Fibroblast of upper back skin (primary cell): ENCODE data around the gene GMCL2.
"Not testable (repeated sequence)": the region's sequence is repeated elsewhere in the genome, so short reads cannot be mapped to it uniquely, and the experiment has no call there.

Source experiments
- DNase-seq: peaks from one replicate; pipeline ENCODE4 v3.0.0-alpha.2; 2013

The GMCL2 gene

DNA sequence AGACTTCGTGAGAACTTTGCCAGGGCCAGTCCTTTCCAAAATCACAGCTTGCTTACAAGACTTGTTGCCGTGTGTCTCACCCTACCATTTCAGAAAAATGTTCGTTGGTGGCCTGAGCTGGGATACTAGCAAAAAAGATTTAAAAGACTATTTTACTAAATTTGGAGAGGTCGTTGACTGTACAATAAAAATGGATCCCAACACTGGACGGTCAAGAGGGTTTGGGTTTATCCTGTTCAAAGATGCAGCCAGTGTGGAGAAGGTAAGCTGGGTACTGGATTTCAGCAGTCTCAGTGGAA is 18.5 kb upstream of the GMCL2 start:
- no peak for DNase-seq

- peak; percentile 67 for DNase-seq
Observed at GRCh38 chr5:178204935-178205748, 18.0 kb upstream of the GMCL2 start.

DNA sequence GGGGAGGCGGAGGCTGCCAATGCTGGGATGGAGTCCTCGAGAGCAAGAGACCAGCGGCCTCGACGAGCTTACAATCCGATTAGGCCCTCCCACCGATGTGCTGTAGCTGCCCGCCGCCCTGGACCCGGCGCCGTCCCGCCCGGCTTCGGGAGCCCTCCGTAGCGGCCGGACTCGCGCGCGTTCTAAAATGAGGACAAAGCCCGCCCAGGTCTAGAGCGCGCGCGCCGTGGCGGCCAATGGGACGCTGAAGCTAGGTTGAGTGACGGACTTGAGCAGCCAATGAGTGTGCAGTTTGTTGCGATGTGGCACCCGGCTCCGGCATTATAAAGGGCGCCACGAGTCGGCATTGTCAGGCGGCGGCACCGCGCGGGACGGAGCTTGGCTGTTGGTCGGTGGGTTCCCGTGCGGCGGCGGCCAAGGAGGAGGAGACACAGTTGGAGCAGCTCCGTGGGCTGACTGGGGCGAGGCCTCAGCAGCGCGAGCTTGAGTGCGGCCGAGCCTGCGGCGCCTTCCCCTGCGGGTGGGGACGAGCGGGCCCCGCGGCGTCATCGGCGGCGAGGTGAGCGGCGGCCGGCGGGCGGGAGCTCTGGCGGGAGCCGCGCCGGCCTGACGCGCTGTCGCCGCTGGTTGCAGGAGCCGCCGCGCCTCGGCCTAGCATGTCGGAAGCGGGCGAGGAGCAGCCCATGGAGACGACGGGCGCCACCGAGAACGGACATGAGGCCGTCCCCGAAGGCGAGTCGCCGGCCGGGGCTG is 17.2 kb upstream of the GMCL2 start, which contains the start of gene HNRNPAB:
Gene HNRNPAB (plus strand): TSS at position 352 of the 753 bp plus-strand sequence. CDS start 305 bp downstream, at position 657.
- DNase-seq = peak; percentile 96

DNA sequence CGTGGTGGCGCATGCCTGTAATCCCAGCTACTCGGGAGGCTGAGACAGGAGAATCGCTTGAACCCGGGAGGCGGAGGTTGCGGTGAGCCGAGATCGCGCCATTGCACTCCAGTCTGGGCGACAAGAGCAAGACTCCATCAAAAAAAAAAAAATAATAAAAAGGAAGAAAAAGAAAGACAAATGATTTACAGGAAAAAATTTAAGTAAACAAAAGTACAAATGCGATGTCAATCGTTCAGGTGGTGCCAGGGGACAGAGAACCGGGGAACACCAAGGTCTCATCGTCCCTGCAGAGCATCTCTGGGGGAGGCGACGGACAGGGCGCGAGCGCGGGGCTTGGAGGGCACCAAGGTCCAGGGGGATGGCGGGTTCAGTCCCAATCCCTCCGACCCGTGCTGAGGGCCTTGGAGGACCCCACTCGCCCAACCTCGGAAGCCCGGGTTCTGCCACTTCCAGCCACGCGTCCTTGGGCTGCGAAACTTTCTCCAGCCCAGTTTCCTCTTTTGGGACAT is 16.6 kb upstream of the GMCL2 start:
- DNase-seq = no peak

DNA sequence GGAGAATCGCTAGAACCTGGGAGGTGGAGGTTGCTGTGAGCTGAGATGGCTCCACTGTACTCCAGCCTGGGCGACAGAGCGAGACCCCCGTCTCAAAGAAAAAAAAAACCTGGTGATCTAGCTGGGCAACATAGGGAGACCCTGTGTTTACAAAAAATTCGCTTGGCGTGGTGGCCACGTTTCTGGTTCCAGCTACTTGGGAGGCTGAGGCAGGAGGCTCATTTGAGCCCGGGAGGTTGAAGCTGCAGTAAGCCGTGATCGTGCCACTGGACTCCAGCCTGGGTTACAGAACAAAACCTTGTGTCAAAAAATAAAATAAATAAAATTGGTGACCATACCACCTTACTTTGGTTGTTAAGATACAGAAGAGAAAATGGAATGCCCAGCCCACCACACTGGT is 15.4 kb upstream of the GMCL2 start:
- no peak for DNase-seq

- no peak for DNase-seq
Observed at GRCh38 chr5:178201927-178202235, 14.7 kb upstream of the GMCL2 start.

- DNase-seq = peak; percentile 33
Observed at GRCh38 chr5:178201221-178201926, 14.2 kb upstream of the GMCL2 start.

DNA sequence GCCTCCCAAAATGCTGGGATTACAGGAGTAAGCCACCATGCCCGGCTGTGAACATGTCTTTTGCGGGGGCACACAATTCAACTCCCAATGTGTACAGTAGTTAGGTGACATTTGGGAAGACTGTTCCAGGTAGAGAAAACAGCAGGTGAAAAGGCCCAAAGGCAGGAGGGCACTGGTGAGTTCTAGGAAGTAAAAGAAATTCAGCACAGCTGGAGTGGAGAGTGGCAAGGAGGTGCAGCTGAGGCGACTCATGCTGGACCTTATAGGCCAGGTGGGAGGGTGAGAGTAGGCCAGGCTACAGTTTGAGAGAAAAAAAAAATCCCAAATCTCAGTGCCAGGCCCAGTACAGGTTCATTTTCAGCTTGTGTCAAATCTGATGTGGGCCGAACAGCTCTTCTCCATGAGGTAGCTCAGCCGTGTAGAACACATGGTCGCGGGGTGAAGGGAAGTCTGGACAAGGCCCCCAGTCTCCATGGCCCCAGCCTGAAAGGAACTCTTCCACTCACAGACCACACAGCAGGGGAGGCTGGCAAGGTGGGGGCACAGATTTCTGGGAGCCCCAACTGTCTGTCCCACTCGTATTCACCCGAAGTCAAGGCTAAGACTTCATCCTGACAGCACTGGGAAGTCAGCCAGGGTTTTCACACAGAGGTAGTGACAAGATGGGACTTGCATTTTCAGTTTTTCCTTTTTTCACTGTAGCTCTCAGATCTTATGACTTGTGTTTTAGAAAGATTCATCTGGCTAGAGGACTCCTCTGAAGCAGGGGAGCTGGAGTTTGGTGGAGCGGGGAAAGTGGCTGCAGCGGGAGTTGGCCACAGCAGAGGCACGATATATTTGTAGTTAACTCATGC is 12.6 kb upstream of the GMCL2 start:
- no peak for DNase-seq

GRCh38 chr5:178198706-178199105 is 11.5 kb upstream of the GMCL2 start:
- no peak for DNase-seq

GRCh38 chr5:178198151-178198550 is 11.0 kb upstream of the GMCL2 start:
- not testable (repeated sequence) for DNase-seq

GRCh38 chr5:178196986-178197385 is 9.8 kb upstream of the GMCL2 start:
- DNase-seq = no peak

DNA sequence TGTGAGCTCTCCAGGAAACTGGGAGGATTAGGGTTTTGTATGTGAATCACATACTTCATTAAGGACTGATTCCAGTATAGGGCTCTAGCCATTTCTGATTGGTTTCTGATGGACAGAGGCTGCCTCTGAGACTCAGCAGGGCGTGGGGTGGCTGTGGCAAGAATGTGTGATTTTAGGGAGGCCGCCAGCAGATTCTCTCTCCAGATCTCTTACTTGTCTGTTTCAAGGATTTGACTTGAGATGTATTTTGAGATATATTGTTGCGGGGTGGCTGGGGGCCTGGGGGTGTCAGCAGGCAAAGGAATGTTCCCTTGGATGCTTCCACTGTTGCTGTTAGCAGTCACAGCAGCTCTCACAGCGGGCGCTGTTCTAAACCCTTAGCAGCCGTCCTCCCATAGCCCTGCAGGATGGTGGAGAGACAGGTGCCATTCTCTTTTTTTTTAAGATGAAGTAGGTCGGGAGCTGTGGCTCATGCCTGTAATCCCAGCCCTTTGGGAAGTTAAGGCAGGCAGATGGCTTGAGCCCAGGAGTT is 9.2 kb upstream of the GMCL2 start:
- DNase-seq = no peak

DNA sequence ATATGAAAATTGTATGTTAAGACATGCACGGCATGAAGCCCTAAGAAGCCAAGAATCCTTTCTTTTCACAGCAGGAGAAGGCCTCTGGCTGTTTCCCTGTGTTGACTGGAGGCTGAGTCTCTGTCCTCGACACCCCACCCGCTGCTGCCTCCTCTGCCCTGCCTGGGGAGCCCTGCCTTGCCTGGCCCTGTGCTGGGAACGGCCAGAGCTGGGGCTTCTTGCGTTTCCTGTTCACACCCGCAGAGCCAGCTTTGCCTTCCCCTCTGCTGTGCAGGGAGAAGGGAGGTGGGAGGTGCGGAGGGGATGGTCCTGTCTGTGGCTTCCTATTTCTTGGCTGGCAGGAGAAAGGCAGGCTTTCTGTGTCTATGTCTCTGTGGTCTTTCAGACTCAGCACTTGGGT is 6.9 kb upstream of the GMCL2 start:
- DNase-seq = no peak

DNA sequence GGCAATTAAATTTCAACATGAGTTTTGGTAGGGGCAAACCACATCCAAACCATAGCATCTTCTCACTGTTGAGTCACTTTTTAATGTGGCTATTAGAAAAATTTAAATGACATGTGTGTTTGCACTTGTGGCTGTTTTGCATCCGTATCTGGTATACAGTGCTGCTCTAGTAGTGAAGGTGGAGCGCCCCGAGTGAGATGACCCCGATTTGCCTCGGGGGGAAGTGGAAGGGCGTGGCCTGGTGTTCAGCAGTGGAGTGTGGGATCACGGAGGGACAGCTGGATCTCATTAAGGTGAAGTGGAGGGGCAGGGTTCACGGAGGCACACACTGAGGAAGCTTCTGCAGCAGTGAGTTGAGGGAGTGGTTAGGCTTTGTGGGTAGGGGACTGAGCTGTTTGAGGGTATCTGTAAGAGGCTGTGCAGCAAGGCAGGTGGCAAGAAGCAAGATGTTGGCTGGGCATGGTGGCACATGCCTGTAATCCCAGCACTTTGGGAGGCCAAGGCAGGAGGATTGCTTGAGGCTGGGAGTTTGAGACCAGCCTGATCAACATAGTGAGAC is 6.2 kb upstream of the GMCL2 start:
- DNase-seq = no peak

DNA sequence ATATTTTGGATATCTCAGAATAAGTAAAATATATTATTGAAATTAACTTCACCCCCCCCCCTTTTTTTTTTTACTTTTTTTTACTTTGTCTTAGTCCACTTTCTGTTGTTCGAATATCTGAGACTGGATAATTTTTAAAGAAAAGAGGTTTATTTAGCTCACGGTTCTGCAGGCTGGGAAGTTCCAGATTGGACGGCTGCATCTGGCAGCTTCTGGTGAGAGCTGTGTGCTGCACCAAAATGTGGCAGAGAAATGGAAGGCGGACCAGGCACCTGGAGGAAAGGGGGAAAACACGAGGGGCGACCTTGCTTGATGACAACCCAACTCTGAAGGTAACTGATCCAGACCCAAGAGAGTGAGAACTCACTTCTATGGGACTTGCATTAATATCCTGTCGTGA is 5.6 kb upstream of the GMCL2 start:
- DNase-seq = no peak

DNA sequence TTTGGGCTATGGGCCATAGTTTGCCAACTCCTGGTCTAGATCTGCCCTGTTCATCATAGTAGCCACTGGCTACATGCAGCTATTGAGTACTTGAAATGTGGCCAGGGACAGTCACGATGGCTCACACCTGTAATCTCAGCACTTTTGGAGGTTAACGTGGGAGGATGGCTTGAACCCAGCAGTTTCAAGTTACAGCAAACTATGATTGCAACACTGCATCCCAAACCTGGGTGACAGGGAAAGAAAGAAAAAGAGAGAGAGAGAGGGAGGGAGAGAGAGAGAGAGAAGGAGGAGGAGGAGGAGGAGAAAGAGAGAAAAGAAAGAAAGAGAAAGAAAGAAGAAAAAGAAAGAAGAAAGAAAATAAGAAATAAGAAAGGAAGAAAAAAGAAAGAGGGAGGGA is 5.1 kb upstream of the GMCL2 start:
- DNase-seq = no peak

GRCh38 chr5:178191661-178192060 is 4.5 kb upstream of the GMCL2 start:
- no peak for DNase-seq

- no peak for DNase-seq
Observed at GRCh38 chr5:178189433-178189832, 2.3 kb upstream of the GMCL2 start.

DNA sequence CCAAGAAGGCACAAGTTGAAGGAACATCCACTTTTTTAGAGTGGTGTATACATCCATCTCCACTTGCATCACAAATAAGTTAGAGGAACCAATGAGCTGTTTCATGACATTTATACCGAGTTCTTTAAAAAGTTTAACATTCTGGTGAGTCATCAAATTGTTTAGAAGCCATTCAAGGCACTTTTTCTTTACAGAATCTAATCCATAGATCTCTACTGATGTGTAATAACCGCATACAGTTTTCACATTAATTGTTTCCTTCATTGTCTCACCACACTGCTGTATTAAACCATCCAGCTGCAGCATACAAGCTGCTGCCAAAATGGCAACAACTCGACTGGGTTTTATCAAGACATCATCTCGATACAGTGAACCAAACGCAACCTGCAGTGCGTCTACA is 744 bp downstream of the GMCL2 start:
- peak; percentile 61 for DNase-seq

DNA sequence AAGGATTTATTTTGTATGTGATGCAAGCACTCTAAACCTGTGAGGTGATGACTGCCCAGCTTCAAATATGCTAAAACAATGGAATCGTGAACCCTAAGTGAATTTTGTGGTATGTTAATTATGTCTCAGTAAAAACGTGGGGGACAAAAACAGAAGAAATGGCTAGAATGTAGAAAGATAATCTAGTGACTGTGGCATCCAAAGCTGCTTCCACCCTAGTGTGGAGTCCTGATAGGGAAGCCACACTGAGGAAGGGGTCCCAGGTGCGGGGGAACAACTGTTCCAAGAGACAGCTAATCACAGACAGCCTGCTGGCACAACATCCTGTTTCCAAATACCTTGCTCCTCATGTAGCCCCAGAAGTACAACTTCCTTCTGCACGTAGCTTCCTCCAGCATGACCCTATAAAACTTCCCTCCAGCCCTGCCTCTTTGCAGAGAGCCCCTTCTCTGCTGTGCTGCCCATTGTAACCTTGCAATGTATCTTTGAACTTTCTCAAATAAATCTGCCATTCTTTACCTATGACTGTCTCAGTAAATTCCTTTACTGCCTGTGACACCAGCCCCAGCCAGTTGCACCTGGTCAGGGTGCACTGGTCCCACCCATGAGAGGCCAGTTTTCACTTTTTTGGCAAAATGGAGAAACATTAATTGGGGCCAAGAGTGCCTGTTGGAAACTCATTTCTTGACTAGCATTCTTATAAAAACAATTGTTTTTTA is 4.9 kb downstream of the GMCL2 start:
- no peak for DNase-seq

- DNase-seq = no peak
Observed at GRCh38 chr5:178180141-178180863, 6.9 kb downstream of the GMCL2 start.
